Measurements from ENCODE around the gene NR2F6. TPM values are rescaled to one million over a fixed set of nuclear protein-coding genes. Genes with fewer than 3 reads are reported as not detected.
"Not testable (repeated sequence)": the region's sequence is repeated elsewhere in the genome, so short reads cannot be mapped to it uniquely, and the experiment has no call there.

The NR2F6 gene
- total and polyA plus RNA-seq, 4 donors: 10.4 to 27.7 (median 21.5) TPM

DNA sequence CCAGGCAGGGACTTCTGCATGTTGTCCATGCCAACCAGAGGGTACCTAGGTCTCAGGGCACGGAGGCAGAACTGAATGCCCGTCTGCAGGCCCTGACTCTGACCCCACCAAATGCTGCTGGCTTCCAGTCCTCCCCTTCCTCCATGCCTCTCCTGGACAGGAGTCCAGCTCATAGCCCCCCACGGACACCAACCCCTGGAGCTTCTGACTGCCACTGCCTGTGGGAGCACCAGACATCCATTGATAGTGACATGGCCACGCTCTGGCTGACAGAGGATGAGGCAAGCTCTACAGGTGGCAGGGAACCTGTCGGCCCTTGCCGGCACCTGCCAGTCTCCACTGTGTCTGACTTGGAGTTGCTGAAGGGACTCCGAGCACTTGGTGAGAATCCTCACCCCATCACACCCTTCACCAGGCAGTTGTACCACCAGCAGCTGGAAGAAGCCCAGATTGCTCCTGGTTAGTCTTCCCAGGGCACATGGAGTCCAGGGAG is 37.8 kb upstream of the NR2F6 start:
- H3K36me3 ChIP-seq (ENCODE audit: control insufficient read depth in 1 of 2, insufficient read depth in 2 of 2, low read length in 1 of 2): peaks cover 0 to 2% of the 10 kb centered on the region in 2 donors
- no peaks in the 10 kb centered on the region for H3K27me3 ChIP-seq (ENCODE audit: control insufficient read depth in 1 of 2, insufficient read depth in 2 of 2, low read length in 1 of 2)
- no peak for DNase-seq
- no peaks in the 10 kb centered on the region for H3K4me1 ChIP-seq (ENCODE audit: control insufficient read depth in 1 of 2, insufficient read depth in 2 of 2, low read length in 2 of 2)
- no peak overlapping the region for H3K27ac ChIP-seq (ENCODE audit: low read depth in 1 of 2, low read length in 2 of 2)
- H3K9me3 ChIP-seq (ENCODE audit: control insufficient read depth, low read length): no peaks in the 10 kb centered on the region
- intact Hi-C loops (cut with DNase I): loop anchor here (2.0 to 5.0 kb wide), 4 partner anchors 71 to 217 kb away; no protein-coding TSS in a partner anchor
- H3K4me3 ChIP-seq (ENCODE audit: low read length in 2 of 2): no peak overlapping the region
- WGBS, 2 donors: 89 to 91% methylated on average over 7 of the region's 7 CpGs
- peak; percentile 19 for ATAC-seq (ENCODE audit: low FRiP score)

DNA sequence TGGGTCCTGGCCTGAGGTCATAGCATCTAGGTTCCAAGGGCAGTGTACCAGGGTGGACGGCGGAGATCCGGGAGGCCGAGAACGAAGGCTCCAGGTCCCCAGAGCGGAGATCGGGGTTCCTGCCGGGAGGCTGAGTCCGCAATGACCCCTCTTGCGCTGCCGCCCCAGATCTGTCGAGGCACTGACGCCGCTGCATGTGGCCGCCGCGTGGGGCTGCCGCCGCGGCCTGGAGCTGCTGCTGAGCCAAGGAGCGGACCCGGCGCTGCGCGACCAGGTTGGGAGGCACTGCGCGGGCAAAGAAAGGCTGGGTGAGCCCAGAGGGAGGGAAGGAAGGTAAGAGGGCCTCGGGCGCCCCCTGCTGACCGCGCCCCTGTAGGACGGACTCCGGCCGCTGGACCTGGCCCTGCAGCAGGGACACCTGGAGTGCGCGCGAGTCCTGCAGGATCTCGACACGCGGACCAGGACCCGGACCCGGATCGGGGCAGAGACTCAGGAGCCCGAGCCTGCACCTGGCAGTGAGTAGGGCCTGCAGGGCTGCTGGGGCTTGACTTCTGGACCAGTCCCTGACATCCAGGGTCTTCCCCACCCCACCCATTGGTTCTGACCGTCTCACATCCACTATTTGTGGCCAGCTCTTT is 36.9 kb upstream of the NR2F6 start:
- intact Hi-C loops (cut with DNase I): loop anchor here (2.0 to 5.0 kb wide), 4 partner anchors 70 to 216 kb away; no protein-coding TSS in a partner anchor
- peak; percentile 85 to 95 for DNase-seq
- Histone ChIP-seq H3K36me3 (ENCODE audit: control insufficient read depth in 1 of 2, insufficient read depth in 2 of 2, low read length in 1 of 2) (peaks cover 0 to 2% of the 10 kb centered on the region in 2 donors), H3K27me3 (ENCODE audit: control insufficient read depth in 1 of 2, insufficient read depth in 2 of 2, low read length in 1 of 2) (no peaks in the 10 kb centered on the region), H3K4me3 (ENCODE audit: low read length in 2 of 2) (no peak overlapping the region), H3K27ac (ENCODE audit: low read depth in 1 of 2, low read length in 2 of 2) (no peak overlapping the region), H3K4me1 (ENCODE audit: control insufficient read depth in 1 of 2, insufficient read depth in 2 of 2, low read length in 2 of 2) (no peaks in the 10 kb centered on the region), H3K9me3 (ENCODE audit: control insufficient read depth, low read length) (no peaks in the 10 kb centered on the region)
- ATAC-seq (ENCODE audit: low FRiP score): peak; percentile 95
- 3 to 6% methylated on average over 45 of the region's 45 CpGs for WGBS, 2 donors

DNA sequence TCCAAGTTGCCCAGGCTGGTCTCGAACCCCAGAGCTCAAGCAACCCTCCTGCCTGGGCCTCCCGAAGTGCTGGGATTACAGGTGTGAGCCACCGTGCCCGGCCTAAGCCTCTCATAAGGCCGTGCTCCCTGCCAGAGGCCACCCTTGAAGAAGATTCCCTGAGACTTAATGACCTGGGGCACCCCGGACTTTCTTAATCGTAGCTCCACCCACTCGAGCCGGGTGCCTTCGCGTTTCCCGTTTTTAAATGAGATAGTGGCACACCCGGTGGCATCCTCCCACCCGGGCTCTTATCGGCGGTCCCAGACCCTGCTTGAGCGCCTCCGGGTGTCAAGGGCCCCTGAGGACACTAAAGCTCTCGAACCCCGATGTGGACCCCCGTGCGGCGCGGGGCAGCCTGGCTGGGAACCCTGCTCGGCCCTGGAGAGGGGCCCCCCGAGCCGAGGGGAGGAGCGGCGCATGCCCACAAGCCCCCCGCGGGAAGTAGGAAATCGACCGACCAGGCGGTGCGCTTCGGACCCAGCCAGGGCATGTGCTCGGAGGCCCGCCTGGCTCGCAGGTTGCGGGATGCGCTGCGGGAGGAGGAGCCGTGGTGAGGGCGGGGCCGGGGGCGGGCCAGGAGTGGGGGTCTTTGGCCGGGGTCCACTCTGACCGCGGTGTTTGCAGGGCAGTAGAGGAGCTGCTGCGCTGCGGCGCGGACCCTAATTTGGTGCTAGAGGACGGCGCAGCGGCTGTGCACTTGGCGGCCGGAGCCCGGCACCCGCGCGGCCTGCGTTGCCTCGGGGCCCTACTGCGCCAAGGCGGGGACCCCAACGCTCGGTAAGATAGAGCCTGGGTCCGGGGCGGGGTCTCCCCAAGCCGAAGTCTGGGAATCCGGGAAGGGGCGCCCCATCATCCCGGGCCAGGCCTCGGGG is 35.9 kb upstream of the NR2F6 start, which contains the start of gene ANKLE1:
Gene ANKLE1, plus strand, starts transcription at position 511 of the 914 bp plus-strand sequence. Its CDS starts 20 bp downstream, at position 531.
- Histone ChIP-seq H3K4me3 (ENCODE audit: low read length in 2 of 2) (peak within 1 kb of the TSS in 1 of 2 donors; percentile 1), H3K27me3 (ENCODE audit: control insufficient read depth in 1 of 2, insufficient read depth in 2 of 2, low read length in 1 of 2) (no peaks in the 10 kb centered on the region), H3K4me1 (ENCODE audit: control insufficient read depth in 1 of 2, insufficient read depth in 2 of 2, low read length in 2 of 2) (no peaks in the 10 kb centered on the region), H3K9me3 (ENCODE audit: control insufficient read depth, low read length) (no peaks in the 10 kb centered on the region), H3K27ac (ENCODE audit: low read depth in 1 of 2, low read length in 2 of 2) (no peak within 1 kb of the TSS), H3K36me3 (ENCODE audit: control insufficient read depth in 1 of 2, insufficient read depth in 2 of 2, low read length in 1 of 2) (peaks cover 0 to 2% of the 10 kb centered on the region in 2 donors)
- peak in 1 of 2 donors; percentile 76 for DNase-seq
- WGBS, 2 donors: 7 to 8% methylated on average over 66 to 75 of the region's 75 CpGs
- ATAC-seq (ENCODE audit: low FRiP score): peak; percentile 31
- intact Hi-C loops (cut with DNase I): loop anchor here (2.0 to 5.0 kb wide), 4 partner anchors 69 to 215 kb away; no protein-coding TSS in a partner anchor

DNA sequence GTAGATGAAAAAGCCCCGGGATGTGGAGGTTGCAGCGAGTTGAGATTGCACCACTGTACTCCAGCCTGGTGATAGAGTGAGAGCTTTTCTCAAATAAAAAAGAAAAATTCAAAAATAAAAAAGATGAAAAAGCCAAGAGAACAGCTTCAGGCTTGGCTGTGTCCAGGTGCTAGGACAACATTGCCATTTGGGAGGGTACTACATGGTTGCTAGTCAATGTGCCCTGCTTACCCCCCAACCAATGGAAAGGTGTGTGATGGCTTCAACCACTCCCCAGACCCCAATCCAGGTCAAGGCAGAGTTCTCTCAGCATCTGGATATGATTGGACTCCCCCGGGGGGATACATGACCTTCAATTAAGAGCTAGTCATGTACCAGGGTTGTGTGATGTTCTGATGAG is 33.7 kb upstream of the NR2F6 start:
- WGBS, 2 donors: 67 to 78% methylated on average over 3 of the region's 3 CpGs
- DNase-seq (no peak), ATAC-seq (ENCODE audit: low FRiP score) (no peak)
- intact Hi-C loops (cut with DNase I): no loop called here
- Histone ChIP-seq H3K27me3 (ENCODE audit: control insufficient read depth in 1 of 2, insufficient read depth in 2 of 2, low read length in 1 of 2) (no peaks in the 10 kb centered on the region), H3K4me1 (ENCODE audit: control insufficient read depth in 1 of 2, insufficient read depth in 2 of 2, low read length in 2 of 2) (no peaks in the 10 kb centered on the region), H3K9me3 (ENCODE audit: control insufficient read depth, low read length) (no peaks in the 10 kb centered on the region), H3K27ac (ENCODE audit: low read depth in 1 of 2, low read length in 2 of 2) (no peak overlapping the region), H3K4me3 (ENCODE audit: low read length in 2 of 2) (no peak overlapping the region), H3K36me3 (ENCODE audit: control insufficient read depth in 1 of 2, insufficient read depth in 2 of 2, low read length in 1 of 2) (peaks cover 0 to 6% of the 10 kb centered on the region in 2 donors)

DNA sequence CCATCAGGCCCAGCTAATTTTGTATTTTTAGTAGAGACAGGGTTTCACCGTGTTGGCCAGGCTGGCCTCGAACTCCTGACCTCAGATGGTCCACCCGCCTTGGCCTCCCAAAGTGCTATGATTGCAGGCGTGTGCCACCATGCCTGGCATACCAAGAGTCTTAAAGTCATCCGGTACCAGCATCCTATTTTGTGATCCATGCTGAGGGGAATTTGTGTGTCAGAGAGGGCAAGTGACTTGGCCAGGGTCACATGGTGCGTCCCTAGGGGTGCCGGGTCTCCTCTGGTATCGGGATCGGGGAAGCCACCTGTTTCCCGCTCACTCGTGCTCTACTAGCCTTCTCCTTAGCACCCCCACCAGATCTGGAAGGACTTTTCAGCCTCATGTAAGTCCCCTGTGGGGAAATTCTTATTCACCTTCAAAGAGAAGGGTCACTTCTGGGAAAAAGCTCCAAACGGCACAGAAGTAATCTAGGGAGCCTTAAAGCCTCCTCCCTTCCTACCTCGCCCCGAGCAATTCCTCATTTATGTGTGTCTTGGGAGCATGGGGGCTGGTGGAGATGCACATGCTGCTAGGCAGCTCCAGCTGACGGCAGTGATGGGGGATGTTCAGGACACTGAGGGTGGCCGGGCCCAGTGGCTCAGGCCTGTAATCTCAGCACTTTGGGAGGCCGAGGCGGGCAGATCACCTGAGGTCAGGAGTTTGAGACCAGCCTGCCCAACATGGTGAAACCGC is 29.9 kb upstream of the NR2F6 start:
- Histone ChIP-seq H3K9me3 (ENCODE audit: control insufficient read depth, low read length) (no peaks in the 10 kb centered on the region), H3K36me3 (ENCODE audit: control insufficient read depth in 1 of 2, insufficient read depth in 2 of 2, low read length in 1 of 2) (peaks cover 0 to 15% of the 10 kb centered on the region in 2 donors), H3K27ac (ENCODE audit: low read depth in 1 of 2, low read length in 2 of 2) (no peak overlapping the region), H3K27me3 (ENCODE audit: control insufficient read depth in 1 of 2, insufficient read depth in 2 of 2, low read length in 1 of 2) (no peaks in the 10 kb centered on the region), H3K4me1 (ENCODE audit: control insufficient read depth in 1 of 2, insufficient read depth in 2 of 2, low read length in 2 of 2) (no peaks in the 10 kb centered on the region), H3K4me3 (ENCODE audit: low read length in 2 of 2) (no peak overlapping the region)
- DNase-seq (no peak), ATAC-seq (ENCODE audit: low FRiP score) (no peak)
- WGBS, 2 donors: 88 to 90% methylated on average over 19 of the region's 19 CpGs
- intact Hi-C loops (cut with DNase I): no loop called here

DNA sequence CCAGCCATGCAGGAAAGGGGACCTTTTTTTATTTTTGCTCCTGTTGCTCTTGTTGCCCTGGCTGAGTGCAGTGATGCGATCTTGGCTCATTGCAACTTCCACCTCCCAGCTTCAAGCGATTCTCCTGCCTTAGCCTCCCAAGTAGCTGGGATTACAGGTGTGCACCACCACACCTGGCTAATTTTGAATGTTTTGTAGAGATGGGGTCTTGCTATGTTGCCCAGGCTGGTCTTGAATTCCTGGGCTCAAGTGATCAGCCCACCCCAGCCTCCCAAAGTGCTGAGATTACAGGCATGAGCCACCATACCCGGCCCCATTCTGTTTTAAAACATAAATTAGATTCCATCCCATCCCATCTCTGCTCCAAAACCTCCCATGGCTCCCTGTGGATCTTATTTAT is 29.2 kb upstream of the NR2F6 start:
- H3K27ac ChIP-seq (ENCODE audit: low read depth in 1 of 2, low read length in 2 of 2); H3K27me3 ChIP-seq (ENCODE audit: control insufficient read depth in 1 of 2, insufficient read depth in 2 of 2, low read length in 1 of 2); DNase-seq; H3K4me3 ChIP-seq (ENCODE audit: low read length in 2 of 2); H3K9me3 ChIP-seq (ENCODE audit: control insufficient read depth, low read length); ATAC-seq (ENCODE audit: low FRiP score); intact Hi-C loops (cut with DNase I); H3K4me1 ChIP-seq (ENCODE audit: control insufficient read depth in 1 of 2, insufficient read depth in 2 of 2, low read length in 2 of 2): not testable (repeated sequence)
- peaks cover 0 to 15% of the 10 kb centered on the region in 2 donors for H3K36me3 ChIP-seq (ENCODE audit: control insufficient read depth in 1 of 2, insufficient read depth in 2 of 2, low read length in 1 of 2)
- WGBS, 2 donors: 95 to 99% methylated on average over 3 of the region's 3 CpGs

DNA sequence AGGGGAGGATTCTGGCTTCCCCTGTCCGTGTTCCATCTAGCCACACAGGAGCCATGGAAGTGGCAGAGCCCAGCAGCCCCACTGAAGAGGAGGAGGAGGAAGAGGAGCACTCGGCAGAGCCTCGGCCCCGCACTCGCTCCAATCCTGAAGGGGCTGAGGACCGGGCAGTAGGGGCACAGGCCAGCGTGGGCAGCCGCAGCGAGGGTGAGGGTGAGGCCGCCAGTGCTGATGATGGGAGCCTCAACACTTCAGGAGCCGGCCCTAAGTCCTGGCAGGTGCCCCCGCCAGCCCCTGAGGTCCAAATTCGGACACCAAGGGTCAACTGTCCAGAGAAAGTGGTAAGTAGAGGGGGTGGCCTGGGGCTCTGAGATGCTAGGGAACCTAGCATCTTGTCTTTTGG is 23.0 kb upstream of the NR2F6 start:
- Histone ChIP-seq H3K4me3 (ENCODE audit: low read length in 2 of 2) (no peak overlapping the region), H3K27me3 (ENCODE audit: control insufficient read depth in 1 of 2, insufficient read depth in 2 of 2, low read length in 1 of 2) (no peaks in the 10 kb centered on the region), H3K4me1 (ENCODE audit: control insufficient read depth in 1 of 2, insufficient read depth in 2 of 2, low read length in 2 of 2) (no peaks in the 10 kb centered on the region), H3K27ac (ENCODE audit: low read depth in 1 of 2, low read length in 2 of 2) (no peak overlapping the region), H3K9me3 (ENCODE audit: control insufficient read depth, low read length) (no peaks in the 10 kb centered on the region), H3K36me3 (ENCODE audit: control insufficient read depth in 1 of 2, insufficient read depth in 2 of 2, low read length in 1 of 2) (peaks cover 0 to 6% of the 10 kb centered on the region in 2 donors)
- no peak for DNase-seq
- no peak for ATAC-seq (ENCODE audit: low FRiP score)
- 91 to 92% methylated on average over 13 of the region's 13 CpGs for WGBS, 2 donors
- intact Hi-C loops (cut with DNase I): no loop called here

Measured in aorta (tissue), 5 donors.